CD4-positive, alpha-beta T cell treated with Interleukin-1 beta for 1 hour (primary cell): ENCODE measurements around the gene CDH4.

Experiments
- DNase-seq, 2 donors: peaks; one replicate each; pipeline ENCODE4 v3.0.0-alpha.2; 2020 to 2022

Gene CDH4

GRCh38 chr20:61731363-61732181 lies 479.5 kb downstream of the CDH4 start:
- DNase-seq, result no peak

GRCh38 chr20:61732511-61733210 lies 480.6 kb downstream of the CDH4 start:
- DNase-seq, result no peak

GRCh38 chr20:61733216-61733615 lies 481.2 kb downstream of the CDH4 start:
- no peak for DNase-seq

DNA sequence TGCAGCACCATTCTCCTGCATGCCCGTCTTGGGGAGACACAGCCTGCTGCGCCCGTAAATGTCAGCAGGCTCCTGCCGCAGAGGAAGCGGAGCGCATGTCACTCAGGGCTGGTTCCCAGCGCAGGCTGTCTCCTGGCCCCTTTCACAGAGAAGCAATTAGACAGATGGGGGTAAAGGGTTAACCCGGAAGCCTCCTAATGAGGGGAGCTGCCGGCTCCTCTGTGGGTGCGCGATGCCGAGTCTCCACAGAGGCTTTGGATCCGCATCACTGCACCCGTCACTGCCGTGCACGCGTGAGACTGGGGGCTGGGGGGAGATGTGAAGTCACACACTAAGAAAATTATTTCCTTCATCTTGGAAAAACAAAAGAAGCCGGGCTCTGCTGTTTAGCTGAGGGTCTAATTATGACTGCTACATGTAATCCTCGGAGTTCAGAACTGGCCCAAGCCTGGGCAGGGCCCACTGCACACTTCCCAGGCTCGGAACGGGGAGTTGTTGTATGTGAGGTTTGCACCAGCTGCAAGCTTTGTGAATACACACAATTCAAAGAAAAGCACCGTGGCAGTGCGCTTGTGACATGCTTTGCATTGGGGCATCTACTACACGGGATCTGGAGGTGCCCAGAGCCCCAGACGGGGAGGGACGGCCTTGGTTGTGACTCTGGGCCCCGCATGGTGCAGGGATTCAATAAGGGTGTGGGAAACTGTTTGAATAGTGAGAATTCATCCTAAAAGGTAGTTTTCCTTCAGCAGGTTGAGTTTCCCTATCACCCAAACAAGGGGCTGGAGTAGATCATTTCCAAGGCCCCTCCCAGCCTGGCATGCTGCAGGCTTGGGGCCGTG lies 482.1 kb downstream of the CDH4 start:
- no peak for DNase-seq

GRCh38 chr20:61734733-61735502 lies 482.9 kb downstream of the CDH4 start:
- no peak for DNase-seq

DNA sequence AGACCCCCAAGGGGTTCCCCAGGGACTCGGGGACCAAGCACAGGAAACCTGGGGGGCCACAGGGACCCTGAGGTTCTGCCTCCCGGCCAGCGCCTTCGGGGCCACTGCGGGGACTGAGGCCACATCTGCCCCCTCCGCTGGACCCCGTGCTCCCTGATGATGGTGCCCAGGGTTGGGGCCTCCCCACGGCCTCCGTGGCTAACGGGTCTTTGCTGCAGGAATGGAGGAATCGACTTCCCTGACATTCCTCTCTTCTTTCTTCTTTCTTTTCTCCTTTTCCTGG lies 483.4 kb downstream of the CDH4 start:
- no peak for DNase-seq

DNA sequence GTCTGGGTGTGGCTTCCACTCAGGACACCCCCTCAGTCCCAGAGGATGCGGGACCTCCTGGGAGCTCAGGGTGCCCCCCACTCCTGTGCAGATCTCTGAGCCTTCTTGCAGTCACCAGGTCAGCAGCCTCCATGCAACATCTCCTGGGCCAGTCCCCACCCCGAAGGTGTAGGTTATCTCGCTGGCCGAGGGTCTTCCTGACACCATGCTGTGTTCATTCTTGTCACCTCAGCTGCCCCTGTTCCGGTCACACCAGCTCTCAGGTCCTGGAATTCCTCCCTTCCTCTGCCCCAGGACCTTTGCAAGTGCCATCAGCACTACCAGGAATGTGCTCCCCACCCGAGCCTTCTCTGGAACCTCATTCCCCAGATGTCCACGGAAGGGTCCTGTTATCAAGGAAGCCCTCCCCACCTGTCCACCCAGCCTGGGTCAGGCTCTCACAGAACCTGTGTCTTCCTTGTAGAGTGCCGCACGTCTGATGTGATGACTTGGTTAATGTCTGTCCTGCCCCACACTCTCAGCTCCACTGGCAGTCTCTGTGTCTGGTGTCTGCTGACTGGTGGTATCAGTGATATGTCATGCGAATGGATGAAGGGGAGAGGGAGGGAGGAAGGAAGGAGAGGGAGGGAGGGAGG lies 484.1 kb downstream of the CDH4 start:
- DNase-seq, result no peak

GRCh38 chr20:61736751-61737310 lies 484.8 kb downstream of the CDH4 start:
- DNase-seq, result no peak

- DNase-seq, result no peak
These were observed 485.3 kb downstream of the CDH4 start for GRCh38 chr20:61737346-61737745.

DNA sequence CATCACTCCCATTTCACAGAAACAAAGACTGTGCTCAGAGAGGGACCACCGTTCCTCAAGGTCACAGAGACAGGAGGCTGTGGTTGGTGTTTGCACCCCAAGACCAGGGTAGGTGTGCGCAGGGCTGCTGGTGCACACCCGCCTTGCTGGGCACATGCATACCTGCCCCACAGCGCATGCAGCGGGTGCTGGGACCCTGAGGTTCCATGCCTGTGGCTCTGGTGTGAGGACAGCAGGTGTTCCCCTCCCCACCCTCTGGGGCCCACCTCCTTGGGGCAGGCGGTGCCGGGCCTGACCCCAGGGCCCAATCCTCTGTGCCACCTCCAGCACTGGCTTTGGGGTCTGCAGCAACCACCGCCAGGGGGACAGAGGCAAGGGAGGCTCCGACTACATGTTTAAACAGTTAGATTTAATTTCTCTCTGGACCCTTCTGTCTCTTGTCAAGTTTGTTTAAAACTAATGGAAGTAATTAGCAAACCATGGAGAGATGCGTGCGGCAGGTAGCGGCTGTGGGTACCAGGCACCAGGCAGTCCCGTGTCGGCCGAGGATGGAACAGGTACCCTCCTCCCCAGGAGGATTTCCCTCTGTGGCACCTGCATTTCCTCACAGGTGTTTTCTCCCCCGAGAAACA lies 485.9 kb downstream of the CDH4 start:
- DNase-seq, result no peak

DNA sequence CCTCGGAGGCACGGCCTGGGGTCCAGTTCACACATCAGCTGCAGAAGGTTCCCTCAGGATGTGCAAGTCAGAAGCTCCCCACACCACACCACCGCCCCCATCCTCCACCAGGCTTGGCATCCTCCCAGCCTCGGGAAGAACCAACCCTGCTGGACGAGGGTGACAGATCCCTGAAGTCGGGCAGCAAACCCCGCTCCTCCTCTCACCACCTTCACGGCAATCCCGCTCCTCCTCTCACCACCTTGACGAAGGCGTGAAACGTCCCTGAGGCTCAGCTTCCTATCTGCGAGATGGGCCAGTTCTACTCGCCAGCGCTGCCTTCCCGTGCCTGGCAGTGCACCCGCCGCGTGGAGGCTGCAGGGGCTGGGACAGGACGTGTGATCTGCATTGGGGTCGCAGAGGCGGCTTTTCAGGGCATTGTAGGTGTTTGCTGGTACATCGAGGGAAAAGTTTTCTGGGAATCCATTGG lies 486.6 kb downstream of the CDH4 start:
- DNase-seq, result no peak

DNA sequence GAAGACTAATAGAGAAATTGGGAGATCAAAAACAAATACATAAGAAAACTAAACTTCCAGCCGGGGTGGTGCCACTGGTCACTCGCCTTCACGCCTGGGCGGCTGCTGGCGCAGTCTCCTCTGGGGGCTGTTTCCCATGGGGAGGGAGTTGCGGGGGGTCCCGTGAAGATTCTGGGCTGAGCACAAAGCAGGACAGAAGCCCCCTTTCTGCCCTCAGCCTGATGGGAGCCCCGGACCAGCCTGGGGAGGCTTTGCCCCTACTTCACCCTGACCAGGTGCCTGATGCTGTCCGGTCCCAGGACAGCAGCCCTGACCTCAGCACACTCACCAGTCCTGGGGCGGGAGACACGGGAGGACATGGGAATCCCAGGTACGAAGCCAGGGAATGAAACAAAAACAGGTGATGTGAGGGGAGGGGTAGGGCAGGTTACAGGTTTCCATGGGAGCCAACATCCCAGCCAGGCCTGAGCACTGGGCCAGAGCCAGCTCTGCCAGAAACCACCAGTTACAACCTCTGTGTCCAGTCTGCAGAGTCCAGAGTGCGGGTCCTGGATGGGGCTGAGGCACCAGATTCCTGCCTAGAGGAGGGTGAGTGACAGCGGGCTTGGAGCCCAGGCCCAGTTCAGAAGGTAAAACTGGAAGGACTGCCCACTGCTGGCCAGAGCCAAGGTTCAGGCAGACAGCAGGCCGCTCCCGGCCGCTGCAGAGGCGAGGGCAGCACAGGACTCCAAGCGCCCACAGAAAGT lies 487.2 kb downstream of the CDH4 start:
- DNase-seq, result no peak

DNA sequence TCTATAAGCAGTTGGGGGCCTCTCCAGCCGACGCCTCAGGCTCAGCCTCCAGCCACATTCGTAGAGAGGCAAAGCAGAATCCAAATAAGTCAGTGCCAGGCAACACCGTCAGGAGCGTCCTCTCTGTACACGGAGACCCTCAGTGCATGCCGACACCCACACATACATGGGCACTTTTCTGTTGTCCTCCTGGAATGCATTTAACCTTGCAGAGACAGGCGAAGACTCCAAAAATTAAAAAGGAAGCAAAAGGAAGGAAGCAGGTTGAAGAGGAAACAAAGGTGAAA lies 487.7 kb downstream of the CDH4 start:
- no peak for DNase-seq

- DNase-seq, result no peak
These were observed 490.2 kb downstream of the CDH4 start for GRCh38 chr20:61742097-61742825.

DNA sequence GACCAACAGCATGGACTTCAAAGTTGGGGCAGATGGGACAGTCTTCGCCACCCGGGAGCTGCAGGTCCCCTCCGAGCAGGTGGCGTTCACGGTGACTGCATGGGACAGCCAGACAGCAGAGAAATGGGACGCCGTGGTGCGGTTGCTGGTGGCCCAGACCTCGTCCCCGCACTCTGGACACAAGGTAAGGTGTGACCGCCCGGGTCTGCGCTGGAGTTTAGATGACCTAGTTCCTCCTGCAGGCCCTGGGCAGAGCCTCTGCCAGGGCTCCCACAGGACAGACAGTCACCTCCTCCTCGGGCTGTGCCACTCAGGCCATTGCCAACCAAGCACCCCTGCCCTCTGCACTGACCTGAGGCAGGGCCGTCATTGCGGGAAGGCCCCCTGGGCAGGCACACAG lies 491.5 kb downstream of the CDH4 start:
- no peak for DNase-seq

DNA sequence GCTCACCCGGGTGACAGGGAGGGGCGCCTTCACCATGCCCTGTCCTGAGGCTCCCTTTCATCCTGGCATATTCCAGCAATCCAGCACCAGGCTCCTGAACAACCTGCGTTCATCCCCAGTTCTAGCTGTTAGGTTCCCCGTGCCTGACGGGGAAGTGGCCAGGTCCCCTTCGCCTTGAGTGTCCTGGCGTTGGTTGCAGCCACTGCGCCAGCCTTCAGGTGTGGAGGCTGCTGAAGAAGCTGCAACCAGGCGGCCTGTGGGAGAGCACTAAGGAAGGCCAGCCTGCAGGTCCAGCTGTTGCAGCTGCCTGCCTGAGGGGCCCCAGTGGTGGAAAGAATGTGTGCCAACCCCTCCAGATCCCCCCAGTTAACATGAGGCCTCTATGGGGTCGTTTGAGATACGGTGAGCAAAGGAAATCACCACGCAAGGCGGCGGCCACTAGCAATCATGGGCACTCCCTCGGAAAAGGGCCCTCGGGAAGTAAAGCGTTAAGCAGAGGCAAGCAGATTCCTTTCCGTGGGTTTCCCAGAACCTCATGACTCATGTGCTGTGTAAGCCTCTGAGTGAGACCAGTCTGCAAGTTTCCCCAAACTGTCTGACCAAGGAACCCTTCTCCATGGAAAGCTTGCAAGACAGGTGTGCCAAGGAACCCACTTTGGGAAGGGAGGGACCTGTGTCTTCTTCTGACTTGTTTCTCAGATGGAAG lies 492.8 kb downstream of the CDH4 start:
- no peak for DNase-seq

GRCh38 chr20:61745397-61746146 lies 493.5 kb downstream of the CDH4 start:
- DNase-seq, result no peak

GRCh38 chr20:61746147-61746646 lies 494.1 kb downstream of the CDH4 start:
- DNase-seq, result no peak

GRCh38 chr20:61746781-61747180 lies 494.7 kb downstream of the CDH4 start:
- no peak for DNase-seq
